H9 (cell line): ENCODE measurements around the gene MPC1L. TPM values are rescaled to one million over a fixed set of nuclear protein-coding genes. Genes with fewer than 3 reads are reported as not detected.

Experiments
- DNase-seq: peaks from one replicate; pipeline ENCODE4 v3.0.0-alpha.2; 2017
- H2AFZ ChIP-seq: one replicate; pipeline ENCODE4 v1.6.1; 2013; ENCODE audit warnings: mild to moderate bottlenecking, low read length, control low read depth, moderate library complexity
- H2AK5ac ChIP-seq: 2 replicates; pipeline ENCODE4 v1.6.1; 2013; ENCODE audit warnings: low read length, control low read depth, mixed read lengths; ENCODE audit not compliant: insufficient read length
- H2BK120ac ChIP-seq: one replicate; pipeline ENCODE4 v1.6.1; 2013; ENCODE audit warnings: low read depth, mild to moderate bottlenecking, low read length, control low read depth, inconsistent platforms; ENCODE audit not compliant: poor library complexity, severe bottlenecking
- H2BK12ac ChIP-seq: 2 replicates; pipeline ENCODE4 v1.6.1; 2013; ENCODE audit warnings: low read length, control low read depth, mixed read lengths, low read depth; ENCODE audit not compliant: insufficient read length
- H2BK15ac ChIP-seq: 2 replicates; pipeline ENCODE4 v1.6.1; 2013; ENCODE audit warnings: low read depth, low read length, control low read depth
- H2BK20ac ChIP-seq: one replicate; pipeline ENCODE4 v1.6.1; 2013; ENCODE audit warnings: low read depth, mild to moderate bottlenecking, low read length, control low read depth, inconsistent platforms; ENCODE audit not compliant: poor library complexity, severe bottlenecking
- H2BK5ac ChIP-seq: 2 replicates; pipeline ENCODE4 v1.6.1; 2013; ENCODE audit warnings: low read length, control low read depth, mixed read lengths; ENCODE audit not compliant: insufficient read length
- H3K14ac ChIP-seq: 2 replicates; pipeline ENCODE4 v1.6.1; 2013; ENCODE audit warnings: low read length, control low read depth; ENCODE audit not compliant: insufficient read depth
- H3K18ac ChIP-seq: 2 replicates; pipeline ENCODE4 v1.6.1; 2013; ENCODE audit warnings: low read depth, mild to moderate bottlenecking, mixed read lengths, low read length, control low read depth; ENCODE audit not compliant: insufficient read length
- H3K23ac ChIP-seq: 2 replicates; pipeline ENCODE4 v1.6.1; 2013; ENCODE audit warnings: low read length, control low read depth, mixed read lengths, low read depth; ENCODE audit not compliant: insufficient read length
- H3K23me2 ChIP-seq: 2 replicates; pipeline ENCODE4 v1.6.1; 2013; ENCODE audit warnings: low read depth, mild to moderate bottlenecking, mixed read lengths, low read length, control low read depth; ENCODE audit not compliant: insufficient read length, poor library complexity, severe bottlenecking
- H3K27ac ChIP-seq: 2 replicates; pipeline ENCODE4 v1.5.1; 2013; ENCODE audit warnings: low read length, control low read depth, mixed read lengths, low read depth; ENCODE audit not compliant: insufficient read length
- H3K27me3 ChIP-seq: 2 replicates; pipeline ENCODE4 v1.6.1; 2013; ENCODE audit warnings: low read length, control low read depth, inconsistent platforms; ENCODE audit not compliant: insufficient read depth
- H3K4ac ChIP-seq: 2 replicates; pipeline ENCODE4 v1.6.1; 2013; ENCODE audit warnings: low read depth, mild to moderate bottlenecking, control low read depth, inconsistent platforms, low read length, moderate library complexity
- H3K4me1 ChIP-seq: 2 replicates; pipeline ENCODE4 v1.6.1; 2013; ENCODE audit warnings: low read length, control low read depth, inconsistent platforms; ENCODE audit not compliant: insufficient read depth
- H3K4me2 ChIP-seq: 2 replicates; pipeline ENCODE4 v1.6.1; 2013; ENCODE audit warnings: low read length, control low read depth, mixed read lengths; ENCODE audit not compliant: insufficient read length, insufficient read depth
- H3K56ac ChIP-seq: 2 replicates; pipeline ENCODE4 v1.6.1; 2013; ENCODE audit warnings: low read depth, mild to moderate bottlenecking, mixed read lengths, low read length, control low read depth; ENCODE audit not compliant: insufficient read length
- H3K79me1 ChIP-seq: 2 replicates; pipeline ENCODE4 v1.6.1; 2013; ENCODE audit warnings: low read depth, mild to moderate bottlenecking, moderate library complexity, low read length, control low read depth, inconsistent platforms; ENCODE audit not compliant: insufficient read depth, poor library complexity, severe bottlenecking
- H3K79me2 ChIP-seq: 2 replicates; pipeline ENCODE4 v1.6.1; 2013; ENCODE audit warnings: low read length, control low read depth, inconsistent platforms; ENCODE audit not compliant: insufficient read depth
- H3K9ac ChIP-seq: 2 replicates; pipeline ENCODE4 v1.6.1; 2013; ENCODE audit warnings: low read length, control low read depth, mixed read lengths; ENCODE audit not compliant: insufficient read length; ENCODE audit errors: extremely low read depth
- H3K9me3 ChIP-seq: one replicate; pipeline ENCODE4 v1.6.1; 2013; ENCODE audit warnings: low read depth, low read length, inconsistent platforms; ENCODE audit not compliant: control insufficient read depth
- H3T11ph ChIP-seq: one replicate; pipeline ENCODE4 v1.6.1; 2013; ENCODE audit warnings: mild to moderate bottlenecking, low read length, control low read depth, inconsistent platforms
- H4K20me1 ChIP-seq: one replicate; pipeline ENCODE4 v1.6.1; 2013; ENCODE audit not compliant: control insufficient read depth, insufficient read length, insufficient read depth
- H4K5ac ChIP-seq: 2 replicates; pipeline ENCODE4 v1.6.1; 2013; ENCODE audit warnings: low read depth, mild to moderate bottlenecking, mixed read lengths, low read length, control low read depth; ENCODE audit not compliant: insufficient read length
- H4K8ac ChIP-seq: replicated peaks from 2 replicates; pipeline ENCODE4 v1.6.1; 2013; ENCODE audit warnings: low read length, control low read depth, mixed read lengths, low read depth; ENCODE audit not compliant: insufficient read length
- H4K91ac ChIP-seq: 2 replicates; pipeline ENCODE4 v1.6.1; 2013; ENCODE audit warnings: low read depth, mild to moderate bottlenecking, moderate library complexity, mixed read lengths, low read length, control low read depth; ENCODE audit not compliant: insufficient read length
- H3K27ac Mint-ChIP-seq, 3 experiments: 2 replicates in 2 of 3; 3 replicates in 1 of 3; pipeline ENCODE4 v1.8.0; 2020 to 2021; ENCODE audit warnings: mixed read lengths in 3 of 3, mild to moderate bottlenecking in 1 of 3, moderate library complexity in 1 of 3
- H3K27me3 Mint-ChIP-seq: 2 replicates; pipeline ENCODE4 v1.8.0; 2021; ENCODE audit warnings: low read depth, mild to moderate bottlenecking, moderate library complexity, mixed read lengths
- H3K36me3 Mint-ChIP-seq, 3 experiments: 2 replicates in 2 of 3; 3 replicates in 1 of 3; pipeline ENCODE4 v1.8.0; 2020 to 2021; ENCODE audit warnings: low read depth in 3 of 3, mixed read lengths in 3 of 3; ENCODE audit not compliant: insufficient read depth in 1 of 3
- H3K4me1 Mint-ChIP-seq, 2 experiments: 2 replicates each; pipeline ENCODE4 v1.8.0; 2020; ENCODE audit warnings: mixed read lengths in 2 of 2
- H3K4me3 Mint-ChIP-seq, 2 experiments: 2 replicates in 1 of 2; 3 replicates in 1 of 2; pipeline ENCODE4 v1.8.0; 2020 to 2021; ENCODE audit warnings: mild to moderate bottlenecking in 2 of 2, mixed read lengths in 2 of 2, moderate library complexity in 1 of 2
- H3K9me3 Mint-ChIP-seq, 2 experiments: 2 replicates in 1 of 2; 3 replicates in 1 of 2; pipeline ENCODE4 v1.8.0; 2020; ENCODE audit warnings: mild to moderate bottlenecking in 2 of 2, mixed read lengths in 2 of 2, moderate library complexity in 1 of 2
- CTCF ChIP-seq: fragments of 200-600 bp; sonication (generic); conservative IDR thresholded peaks from 3 replicates; pipeline ENCODE4 v1.8.0; 2021; ENCODE audit warnings: antibody characterized with exemption, mild to moderate bottlenecking
- WGBS: extraction: QIAGEN DNeasy Blood & Tissue Kit; methylation state at CpG from one replicate; pipeline ENCODE4 v1.1.7; 2013; ENCODE audit warnings: missing lambda C conversion rate, low lambda C conversion rate, mixed read lengths; ENCODE audit not compliant: insufficient read length; ENCODE audit errors: extremely low coverage; 5-methylcytosine and 5-hydroxymethylcytosine counted together
- total RNA-seq: library from RNA; stranded (reverse); gene quantifications from 2 replicates; pipeline ENCODE4 v1.2.1, GENCODE V29; 2021

MPC1L gene
- total RNA-seq, 1 experiment from 2014 or later = not detected

GRCh38 chrX:40647307-40648197 is 24.3 kb downstream of the MPC1L start, which contains the start of gene CXorf38:
Gene CXorf38, minus strand, starts transcription at chrX:40647561. Its CDS starts 41 bp downstream, at chrX:40647520.
- H4K8ac ChIP-seq = no peak within 1 kb of the TSS
- H3K4me1 ChIP-seq = no peaks in the 10 kb centered on the region
- no peaks in the 10 kb centered on the region for H4K20me1 ChIP-seq
- no peak within 1 kb of the TSS for H3K56ac ChIP-seq
- no peak within 1 kb of the TSS for H3K4ac ChIP-seq
- DNase-seq = peak; percentile 96
- no peaks in the 10 kb centered on the region for H3K27me3 Mint-ChIP-seq
- peak within 1 kb of the TSS; percentile 67 for H3K4me2 ChIP-seq
- H3K27me3 ChIP-seq = no peaks in the 10 kb centered on the region
- no peak within 1 kb of the TSS for H3T11ph ChIP-seq
- no peak within 1 kb of the TSS for H2AFZ ChIP-seq
- peaks cover 5 to 34% (median 33%) of the 10 kb centered on the region in 3 experiments for H3K36me3 Mint-ChIP-seq
- no peak within 1 kb of the TSS for H2BK5ac ChIP-seq
- H3K9ac ChIP-seq = peak within 1 kb of the TSS; percentile 25
- no peaks in the 10 kb centered on the region for H3K79me1 ChIP-seq
- H3K79me2 ChIP-seq = peaks cover 7% of the 10 kb centered on the region; the same call in 1 of the 2 replicates
- no peak within 1 kb of the TSS for H4K91ac ChIP-seq
- no peak within 1 kb of the TSS for H4K5ac ChIP-seq
- no peak within 1 kb of the TSS for H3K18ac ChIP-seq
- H3K23me2 ChIP-seq = no peaks in the 10 kb centered on the region
- no peak within 1 kb of the TSS for H3K14ac ChIP-seq
- TF ChIP-seq CTCF = peak; percentile 46; the same call in 2 of the 3 replicates
- peak within 1 kb of the TSS; percentile 89 to 94 for H3K4me3 Mint-ChIP-seq
- H2BK15ac ChIP-seq = no peak within 1 kb of the TSS
- H2BK20ac ChIP-seq = no peak within 1 kb of the TSS
- peaks cover 40 to 46% of the 10 kb centered on the region in 2 experiments for H3K9me3 Mint-ChIP-seq
- no peak within 1 kb of the TSS for H2BK120ac ChIP-seq
- WGBS = no CpG with 5 or more reads among the region's 66 CpGs
- H3K4me1 Mint-ChIP-seq = peaks cover 10 to 24% of the 10 kb centered on the region in 2 experiments
- no peak within 1 kb of the TSS for H3K23ac ChIP-seq
- H3K27ac ChIP-seq = peak within 1 kb of the TSS; percentile 54
- H3K27ac Mint-ChIP-seq = peak within 1 kb of the TSS; percentile 87 to 98 (median 98); a peak in 6 of 7 replicates
- H2BK12ac ChIP-seq = no peak within 1 kb of the TSS
- no peaks in the 10 kb centered on the region for H3K9me3 ChIP-seq
- no peak within 1 kb of the TSS for H2AK5ac ChIP-seq
